Esophagus squamous epithelium (tissue), 5 donors: ENCODE measurements around the gene NRG3. TPM values are rescaled to one million over a fixed set of nuclear protein-coding genes. Genes with fewer than 3 reads are reported as not detected.

Source experiments
- DNase-seq: peaks from one replicate; lab custom pipeline; 2025; lab: John Stamatoyannopoulos, UW
- H3K27ac ChIP-seq, 4 donors: fragments of 200-600 bp; sonication (generic); one replicate each; pipeline ENCODE4 v1.5.1; 2016 to 2019; ENCODE audit warnings: mild to moderate bottlenecking in 1 of 4
- H3K27me3 ChIP-seq, 4 donors: fragments of 200-600 bp; sonication (generic); 1 replicate in 3 of 4; 2 replicates in 1 of 4; pipeline versions ENCODE4 v1.5.1 to v1.6.0; 2017 to 2021; ENCODE audit warnings: antibody characterized with exemption in 1 of 4
- H3K36me3 ChIP-seq, 3 donors: fragments of 200-600 bp; sonication (generic); one replicate each; pipeline ENCODE4 v1.5.1; 2016 to 2019
- H3K4me1 ChIP-seq, 3 donors: fragments of 200-600 bp; sonication (generic); one replicate each; pipeline ENCODE4 v1.5.1; 2017 to 2019
- H3K4me3 ChIP-seq, 4 donors: fragments of 200-600 bp; sonication (generic); 1 replicate in 3 of 4; 2 replicates in 1 of 4; pipeline ENCODE4 v1.5.1; 2016 to 2019; ENCODE audit warnings: mild to moderate bottlenecking in 2 of 4, moderate library complexity in 1 of 4
- H3K9me3 ChIP-seq, 3 donors: fragments of 200-600 bp; sonication (generic); one replicate each; pipeline ENCODE4 v1.5.1; 2016 to 2019
- POLR2A ChIP-seq, 4 donors: fragments of 450-650 bp; IDR thresholded peaks; one replicate each; pipeline ENCODE4 v1.6.1; 2017; ENCODE audit warnings: antibody characterized with exemption in 4 of 4, mild to moderate bottlenecking in 4 of 4, moderate library complexity in 3 of 4
- WGBS, 2 donors: methylation state at CpG; one replicate each; pipeline ENCODE4 v1.1.5; 2018; 5-methylcytosine and 5-hydroxymethylcytosine counted together
- intact Hi-C: fragments of 100-400 bp; cut with DNase I; formaldehyde crosslinking; loops from one replicate; pipeline ENCODE4 v1.15.0; 2022
- total RNA-seq, 4 donors: library from RNA; depleted of rRNA; stranded (reverse); fragments of >200 nt; gene quantifications; one replicate each; pipeline ENCODE4 v1.1.0, GENCODE V29; 2016
- TF ChIP-seq, protein P1 (sequence below), 6 experiments: fragments of 450-650 bp in 4 of 6; fragments of 200-600 bp in 2 of 6; sonication (generic) in 2 of 6; IDR thresholded peaks; one replicate each; pipeline ENCODE4 v1.5.1; 2016 to 2019; ENCODE audit warnings: antibody characterized with exemption in 6 of 6, mild to moderate bottlenecking in 4 of 6, moderate library complexity in 4 of 6
- donor health status: DM: yes; HTN: yes; CAD: no.

The NRG3 gene
- total RNA-seq, 4 donors from 2014 or later, result 0.19 TPM; not detected in 3

DNA sequence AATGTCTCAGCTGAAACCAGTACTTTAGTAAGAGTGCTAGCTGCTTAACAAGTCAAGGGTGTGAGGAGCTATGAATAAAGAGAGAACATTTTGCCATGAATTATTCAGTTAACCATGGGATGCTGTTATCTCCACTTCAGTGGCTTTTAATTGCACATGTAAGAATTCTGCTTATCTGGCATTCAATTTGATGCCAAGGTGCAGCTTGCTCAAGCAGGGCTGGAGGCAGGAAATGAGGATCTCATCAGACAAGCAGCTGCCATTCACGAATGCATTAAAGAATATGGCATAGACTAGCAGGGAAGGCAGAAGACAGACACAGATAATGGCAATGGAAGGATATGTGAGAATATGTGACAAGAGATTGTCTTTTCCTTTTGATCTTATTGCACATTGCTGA, 697.8 kb downstream of the NRG3 start:
- H3K27ac ChIP-seq, result no peak overlapping the region
- intact Hi-C loops, result no loop called here
- no peaks in the 10 kb centered on the region for H3K36me3 ChIP-seq
- H3K4me3 ChIP-seq, result no peak overlapping the region
- TF ChIP-seq, protein P1, sequence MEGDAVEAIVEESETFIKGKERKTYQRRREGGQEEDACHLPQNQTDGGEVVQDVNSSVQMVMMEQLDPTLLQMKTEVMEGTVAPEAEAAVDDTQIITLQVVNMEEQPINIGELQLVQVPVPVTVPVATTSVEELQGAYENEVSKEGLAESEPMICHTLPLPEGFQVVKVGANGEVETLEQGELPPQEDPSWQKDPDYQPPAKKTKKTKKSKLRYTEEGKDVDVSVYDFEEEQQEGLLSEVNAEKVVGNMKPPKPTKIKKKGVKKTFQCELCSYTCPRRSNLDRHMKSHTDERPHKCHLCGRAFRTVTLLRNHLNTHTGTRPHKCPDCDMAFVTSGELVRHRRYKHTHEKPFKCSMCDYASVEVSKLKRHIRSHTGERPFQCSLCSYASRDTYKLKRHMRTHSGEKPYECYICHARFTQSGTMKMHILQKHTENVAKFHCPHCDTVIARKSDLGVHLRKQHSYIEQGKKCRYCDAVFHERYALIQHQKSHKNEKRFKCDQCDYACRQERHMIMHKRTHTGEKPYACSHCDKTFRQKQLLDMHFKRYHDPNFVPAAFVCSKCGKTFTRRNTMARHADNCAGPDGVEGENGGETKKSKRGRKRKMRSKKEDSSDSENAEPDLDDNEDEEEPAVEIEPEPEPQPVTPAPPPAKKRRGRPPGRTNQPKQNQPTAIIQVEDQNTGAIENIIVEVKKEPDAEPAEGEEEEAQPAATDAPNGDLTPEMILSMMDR (IDR thresholded peaks at IDR 0.05), result no peak
- no peak for TF ChIP-seq POLR2A (IDR thresholded peaks at IDR 0.05)
- no peaks in the 10 kb centered on the region for H3K27me3 ChIP-seq
- no peaks in the 10 kb centered on the region for H3K9me3 ChIP-seq
- no peaks in the 10 kb centered on the region for H3K4me1 ChIP-seq
- no peak for DNase-seq
- WGBS, 2 donors, result 40 to 60% methylated on average over 1 of the region's 1 CpG

DNA sequence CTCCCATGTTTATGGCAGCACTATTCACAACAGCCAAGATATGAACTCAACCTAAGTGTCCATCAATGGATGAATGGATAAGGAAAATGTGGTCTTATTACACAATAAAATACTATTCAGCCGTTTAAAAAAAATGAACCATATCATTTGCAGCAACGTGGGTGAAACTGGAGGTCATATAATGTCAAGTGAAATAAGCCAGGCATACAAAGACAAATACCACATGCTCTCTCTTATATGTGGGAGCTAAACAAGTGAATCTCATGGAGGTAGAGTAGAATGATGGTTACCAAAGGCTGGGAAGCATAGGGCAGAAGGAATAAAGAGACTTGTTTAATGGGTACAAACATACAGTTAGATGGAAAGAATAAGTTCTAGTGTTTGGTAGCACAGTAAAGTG, 699.1 kb downstream of the NRG3 start:
- no peak overlapping the region for H3K4me3 ChIP-seq
- no peak overlapping the region for H3K27ac ChIP-seq
- no peaks in the 10 kb centered on the region for H3K4me1 ChIP-seq
- no peaks in the 10 kb centered on the region for H3K9me3 ChIP-seq
- no peak for TF ChIP-seq POLR2A (IDR thresholded peaks at IDR 0.05)
- TF ChIP-seq, protein P1 (IDR thresholded peaks at IDR 0.05), result no peak
- no peaks in the 10 kb centered on the region for H3K36me3 ChIP-seq
- WGBS, 2 donors, result 47 to 50% methylated on average over 2 of the region's 2 CpGs
- no peaks in the 10 kb centered on the region for H3K27me3 ChIP-seq
- intact Hi-C loops, result no loop called here
- DNase-seq, result no peak

- intact Hi-C loops, result no loop called here
- 59 to 64% methylated on average over 3 of the region's 3 CpGs for WGBS, 2 donors
- no peaks in the 10 kb centered on the region for H3K36me3 ChIP-seq
- no peak for DNase-seq
- no peak overlapping the region for H3K4me3 ChIP-seq
- no peaks in the 10 kb centered on the region for H3K9me3 ChIP-seq
- H3K27ac ChIP-seq, result no peak overlapping the region
- TF ChIP-seq, protein P1 (IDR thresholded peaks at IDR 0.05), result no peak
- no peak for TF ChIP-seq POLR2A (IDR thresholded peaks at IDR 0.05)
- H3K27me3 ChIP-seq, result no peaks in the 10 kb centered on the region
- no peaks in the 10 kb centered on the region for H3K4me1 ChIP-seq
Observed at GRCh38 chr10:82575318-82575717, 700.3 kb downstream of the NRG3 start.

- no peak for TF ChIP-seq POLR2A (IDR thresholded peaks at IDR 0.05)
- TF ChIP-seq, protein P1 (IDR thresholded peaks at IDR 0.05), result no peak
- Histone ChIP-seq H3K4me3 (no peak overlapping the region), H3K27ac (no peak overlapping the region), H3K4me1 (no peaks in the 10 kb centered on the region), H3K9me3 (no peaks in the 10 kb centered on the region), H3K36me3 (no peaks in the 10 kb centered on the region), H3K27me3 (no peaks in the 10 kb centered on the region)
- DNase-seq, result no peak
- intact Hi-C loops, result no loop called here
Observed at GRCh38 chr10:82576093-82576492, 701.1 kb downstream of the NRG3 start.

DNA sequence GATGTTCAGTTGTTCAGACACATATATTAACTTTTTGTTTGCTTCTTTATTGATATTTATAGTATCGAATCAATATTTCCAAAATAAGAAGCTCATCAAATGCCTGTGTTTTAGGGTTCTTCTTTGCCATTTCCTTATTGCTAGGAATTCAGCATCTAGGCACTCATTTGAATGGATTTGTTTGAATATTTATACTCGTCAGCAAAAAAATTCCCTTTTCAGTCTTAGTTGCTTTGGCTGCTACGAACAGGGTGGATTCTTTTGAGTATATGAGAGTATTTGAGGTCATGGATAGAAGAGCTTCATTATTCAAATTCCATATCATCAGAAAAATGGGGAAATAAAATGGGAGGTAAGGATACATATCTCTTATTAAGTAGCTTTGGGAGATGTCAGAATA, 706.9 kb downstream of the NRG3 start:
- Histone ChIP-seq H3K27ac (no peak overlapping the region), H3K9me3 (no peaks in the 10 kb centered on the region), H3K27me3 (no peaks in the 10 kb centered on the region), H3K4me3 (no peak overlapping the region), H3K4me1 (no peaks in the 10 kb centered on the region), H3K36me3 (no peaks in the 10 kb centered on the region)
- TF ChIP-seq, protein P1 (IDR thresholded peaks at IDR 0.05), result no peak
- no peak for TF ChIP-seq POLR2A (IDR thresholded peaks at IDR 0.05)
- DNase-seq, result no peak
- 71 to 77% methylated on average over 3 of the region's 3 CpGs for WGBS, 2 donors
- intact Hi-C loops, result no loop called here
